WTC11 (cell line): ENCODE measurements around the gene LPCAT1. TPM values are rescaled to one million over a fixed set of nuclear protein-coding genes. Genes with fewer than 3 reads are reported as not detected.

Experiments used
- ATAC-seq: fragments of 200-7000 bp; cut with Tn5 transposase; 2 replicates; pipeline ENCODE4 v1.10.0; 2021; ENCODE audit warnings: mild to moderate bottlenecking, moderate library complexity
- CTCF ChIA-PET: fragments of 300-600 bp; sonication (Branson Sonifier 250); formaldehyde crosslinking; loops from one replicate; lab custom pipeline; 2021; ENCODE audit warnings: antibody characterized with exemption; lab: Charles Lee
- POLR2A ChIA-PET: fragments of 350-600 bp; sonication (Branson Sonifier 250); formaldehyde crosslinking; loops from one replicate; lab custom pipeline; 2021; ENCODE audit warnings: antibody characterized with exemption; lab: Charles Lee
- DNase-seq: peaks from one replicate; pipeline ENCODE4 v3.0.0; 2021; ENCODE audit warnings: low spot score
- H3K27ac Mint-ChIP-seq: 2 replicates; pipeline ENCODE4 v1.8.0; 2021; ENCODE audit warnings: mixed read lengths
- H3K27me3 Mint-ChIP-seq: 2 replicates; pipeline ENCODE4 v1.8.0; 2021; ENCODE audit warnings: low read depth, mild to moderate bottlenecking, moderate library complexity, mixed read lengths
- H3K36me3 Mint-ChIP-seq: 2 replicates; pipeline ENCODE4 v1.8.0; 2021; ENCODE audit warnings: mixed read lengths
- H3K4me1 Mint-ChIP-seq: 2 replicates; pipeline ENCODE4 v1.8.0; 2022; ENCODE audit warnings: mixed read lengths
- H3K4me3 Mint-ChIP-seq: 2 replicates; pipeline ENCODE4 v1.8.0; 2021; ENCODE audit warnings: mild to moderate bottlenecking, moderate library complexity, mixed read lengths
- H3K9me3 Mint-ChIP-seq: 2 replicates; pipeline ENCODE4 v1.8.0; 2021; ENCODE audit warnings: mixed read lengths
- ATF1 ChIP-seq: sonication (generic); formaldehyde crosslinking; IDR thresholded peaks from 2 replicates; pipeline ENCODE4 v1.8.1; 2023; ENCODE audit warnings: mild to moderate bottlenecking, moderate library complexity, missing genetic modification reagents
- ELF4 ChIP-seq: sonication (generic); formaldehyde crosslinking; IDR thresholded peaks from 2 replicates; pipeline ENCODE4 v1.8.1; 2022; ENCODE audit warnings: low read depth, mild to moderate bottlenecking, moderate library complexity, missing genetic modification reagents
- ETV6 ChIP-seq: sonication (generic); formaldehyde crosslinking; IDR thresholded peaks from 2 replicates; pipeline ENCODE4 v1.8.1; 2022; ENCODE audit warnings: mild to moderate bottlenecking, missing genetic modification reagents
- FOXJ3 ChIP-seq: sonication (generic); formaldehyde crosslinking; IDR thresholded peaks from 2 replicates; pipeline ENCODE4 v1.9.0; 2021; ENCODE audit warnings: missing genetic modification reagents, mild to moderate bottlenecking, borderline replicate concordance
- FOXK1 ChIP-seq: sonication (generic); formaldehyde crosslinking; IDR thresholded peaks from 2 replicates; pipeline ENCODE4 v1.8.0; 2022; ENCODE audit warnings: mild to moderate bottlenecking, moderate library complexity, missing genetic modification reagents
- JUN ChIP-seq: sonication (generic); formaldehyde crosslinking; IDR thresholded peaks from 2 replicates; pipeline ENCODE4 v1.8.0; 2023; ENCODE audit warnings: mild to moderate bottlenecking, missing genetic modification reagents
- OVOL2 ChIP-seq: fragments of 250-450 bp; sonication (Bioruptor Pico); IDR thresholded peaks from 2 replicates; pipeline ENCODE4 v1.9.0; 2021; ENCODE audit warnings: mild to moderate bottlenecking, borderline replicate concordance
- RELA ChIP-seq: sonication (generic); formaldehyde crosslinking; IDR thresholded peaks from 2 replicates; pipeline ENCODE4 v1.8.1; 2022; ENCODE audit warnings: missing genetic modification reagents, mild to moderate bottlenecking, borderline replicate concordance
- SMAD4 ChIP-seq: sonication (generic); formaldehyde crosslinking; IDR thresholded peaks from 2 replicates; pipeline ENCODE4 v1.8.0; 2022; ENCODE audit warnings: mild to moderate bottlenecking, missing genetic modification reagents
- TEAD4 ChIP-seq: sonication (generic); formaldehyde crosslinking; IDR thresholded peaks from 2 replicates; pipeline ENCODE4 v1.8.0; 2022; ENCODE audit warnings: mild to moderate bottlenecking, missing genetic modification reagents
- TP53 ChIP-seq: sonication (generic); formaldehyde crosslinking; IDR thresholded peaks from 2 replicates; pipeline ENCODE4 v1.8.1; 2023; ENCODE audit warnings: mild to moderate bottlenecking, missing genetic modification reagents
- ZNF138 ChIP-seq: sonication (generic); formaldehyde crosslinking; conservative IDR thresholded peaks from 2 replicates; pipeline ENCODE4 v1.8.1; 2022; ENCODE audit warnings: mild to moderate bottlenecking, moderate library complexity, missing genetic modification reagents
- ZNF232 ChIP-seq: sonication (generic); formaldehyde crosslinking; IDR thresholded peaks from 2 replicates; pipeline ENCODE4 v1.8.0; 2022; ENCODE audit warnings: mild to moderate bottlenecking, missing genetic modification reagents
- ZNF396 ChIP-seq: fragments of 250-450 bp; sonication (Bioruptor Pico); IDR thresholded peaks from 2 replicates; pipeline ENCODE4 v1.8.0; 2021; ENCODE audit warnings: mild to moderate bottlenecking, moderate library complexity, borderline replicate concordance
- total RNA-seq: library from RNA; stranded (reverse); gene quantifications from 3 replicates; pipeline ENCODE4 v1.2.3, GENCODE V29; 2021
- TF ChIP-seq, protein P1 (sequence below): fragments of 250-450 bp; sonication (Bioruptor Pico); IDR thresholded peaks from 2 replicates; pipeline ENCODE4 v1.9.0; 2021; ENCODE audit warnings: moderate library complexity, mild to moderate bottlenecking, inconsistent platforms, borderline replicate concordance
- TF ChIP-seq, protein P2 (sequence below): sonication (generic); formaldehyde crosslinking; IDR thresholded peaks from 2 replicates; pipeline ENCODE4 v1.8.1; 2022; ENCODE audit warnings: mild to moderate bottlenecking, moderate library complexity, missing genetic modification reagents
- TF ChIP-seq, protein P3 (sequence below): sonication (generic); formaldehyde crosslinking; IDR thresholded peaks from 2 replicates; pipeline ENCODE4 v1.8.0; 2023; ENCODE audit warnings: missing genetic modification reagents
- TF ChIP-seq, protein P4 (sequence below): sonication (generic); formaldehyde crosslinking; IDR thresholded peaks from 2 replicates; pipeline ENCODE4 v1.8.1; 2023; ENCODE audit warnings: mild to moderate bottlenecking, missing genetic modification reagents, moderate library complexity
- TF ChIP-seq, protein P5 (sequence below): fragments of 250-450 bp; sonication (Bioruptor Pico); IDR thresholded peaks from 2 replicates; pipeline ENCODE4 v2.1.2; 2022; ENCODE audit warnings: mild to moderate bottlenecking, moderate library complexity
- TF ChIP-seq, protein P6 (sequence below): fragments of 250-450 bp; sonication (Bioruptor Pico); IDR thresholded peaks from 2 replicates; pipeline ENCODE4 v1.9.0; 2021; ENCODE audit warnings: mild to moderate bottlenecking, borderline replicate concordance
- TF ChIP-seq, protein P7 (sequence below): sonication (generic); formaldehyde crosslinking; IDR thresholded peaks from 2 replicates; pipeline ENCODE4 v1.8.0; 2022; ENCODE audit warnings: missing genetic modification reagents

The LPCAT1 gene
- total RNA-seq, 1 experiment from 2014 or later, result 206 TPM

DNA sequence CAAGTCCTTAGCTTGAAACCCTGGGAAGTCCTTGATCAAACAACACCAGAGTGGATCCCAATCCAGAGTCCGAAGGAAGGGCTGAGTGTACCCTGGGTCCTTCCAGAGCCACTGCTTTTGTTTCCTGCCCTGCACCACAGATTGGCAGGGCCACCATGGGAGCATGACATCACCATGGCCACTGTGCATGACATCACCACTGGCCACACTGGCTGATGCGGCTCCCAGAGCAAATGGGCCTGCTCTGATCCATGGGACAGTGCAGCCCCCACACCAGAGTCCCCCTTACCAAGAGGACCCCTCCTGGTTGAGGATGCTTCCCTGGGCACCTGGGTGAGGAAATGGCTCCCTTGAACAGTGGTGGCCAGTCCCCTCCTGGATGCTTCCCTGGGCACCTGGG, 88.4 kb downstream of the LPCAT1 start (continued):
- TF ChIP-seq, protein P1, sequence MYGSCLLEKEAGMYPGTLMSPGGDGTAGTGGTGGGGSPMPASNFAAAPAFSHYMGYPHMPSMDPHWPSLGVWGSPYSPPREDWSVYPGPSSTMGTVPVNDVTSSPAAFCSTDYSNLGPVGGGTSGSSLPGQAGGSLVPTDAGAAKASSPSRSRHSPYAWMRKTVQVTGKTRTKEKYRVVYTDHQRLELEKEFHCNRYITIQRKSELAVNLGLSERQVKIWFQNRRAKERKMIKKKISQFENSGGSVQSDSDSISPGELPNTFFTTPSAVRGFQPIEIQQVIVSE (CRISPR knock-in tag), result no peak

DNA sequence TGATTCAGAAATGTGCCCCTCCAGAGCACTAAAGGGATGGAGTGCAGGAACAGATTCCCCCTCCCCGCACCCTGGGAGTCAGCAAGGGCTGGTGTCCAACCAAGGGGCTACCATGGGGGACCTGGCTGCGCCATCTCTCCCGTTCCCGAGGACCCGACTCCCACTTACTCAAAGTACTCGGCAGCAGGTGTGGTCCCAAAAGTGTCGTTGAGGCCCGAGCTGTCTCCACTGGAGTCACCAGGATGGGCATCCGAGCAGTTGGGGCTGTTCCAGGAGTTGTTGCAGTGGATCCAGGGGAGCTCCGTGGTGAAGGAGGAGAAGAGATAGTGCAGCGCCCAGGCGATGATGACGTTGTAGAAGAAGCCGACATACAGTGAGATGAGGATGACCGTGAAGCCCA, 91.5 kb downstream of the LPCAT1 start:
- peaks cover 56% of the 10 kb centered on the region for H3K9me3 Mint-ChIP-seq
- ChIA-PET CTCF (no interaction called here), POLR2A (no interaction called here)
- no peak for ATAC-seq
- no peak for TF ChIP-seq RELA
- no peak for TF ChIP-seq ATF1
- TF ChIP-seq, protein P2, sequence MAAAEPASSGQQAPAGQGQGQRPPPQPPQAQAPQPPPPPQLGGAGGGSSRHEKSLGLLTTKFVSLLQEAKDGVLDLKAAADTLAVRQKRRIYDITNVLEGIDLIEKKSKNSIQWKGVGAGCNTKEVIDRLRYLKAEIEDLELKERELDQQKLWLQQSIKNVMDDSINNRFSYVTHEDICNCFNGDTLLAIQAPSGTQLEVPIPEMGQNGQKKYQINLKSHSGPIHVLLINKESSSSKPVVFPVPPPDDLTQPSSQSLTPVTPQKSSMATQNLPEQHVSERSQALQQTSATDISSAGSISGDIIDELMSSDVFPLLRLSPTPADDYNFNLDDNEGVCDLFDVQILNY, result no peak
- no peak for TF ChIP-seq FOXJ3 (CRISPR knock-in tag)
- no peak for TF ChIP-seq SMAD4
- no peak for TF ChIP-seq OVOL2
- TF ChIP-seq ZNF232 (CRISPR knock-in tag), result no peak
- TF ChIP-seq, protein P3, sequence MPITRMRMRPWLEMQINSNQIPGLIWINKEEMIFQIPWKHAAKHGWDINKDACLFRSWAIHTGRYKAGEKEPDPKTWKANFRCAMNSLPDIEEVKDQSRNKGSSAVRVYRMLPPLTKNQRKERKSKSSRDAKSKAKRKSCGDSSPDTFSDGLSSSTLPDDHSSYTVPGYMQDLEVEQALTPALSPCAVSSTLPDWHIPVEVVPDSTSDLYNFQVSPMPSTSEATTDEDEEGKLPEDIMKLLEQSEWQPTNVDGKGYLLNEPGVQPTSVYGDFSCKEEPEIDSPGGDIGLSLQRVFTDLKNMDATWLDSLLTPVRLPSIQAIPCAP (CRISPR knock-in tag), result no peak
- TF ChIP-seq, protein P4, sequence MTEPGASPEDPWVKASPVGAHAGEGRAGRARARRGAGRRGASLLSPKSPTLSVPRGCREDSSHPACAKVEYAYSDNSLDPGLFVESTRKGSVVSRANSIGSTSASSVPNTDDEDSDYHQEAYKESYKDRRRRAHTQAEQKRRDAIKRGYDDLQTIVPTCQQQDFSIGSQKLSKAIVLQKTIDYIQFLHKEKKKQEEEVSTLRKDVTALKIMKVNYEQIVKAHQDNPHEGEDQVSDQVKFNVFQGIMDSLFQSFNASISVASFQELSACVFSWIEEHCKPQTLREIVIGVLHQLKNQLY, result no peak
- TF ChIP-seq, protein P1 (CRISPR knock-in tag), result no peak
- H3K4me3 Mint-ChIP-seq, result no peak overlapping the region
- DNase-seq, result no peak
- peaks cover 19% of the 10 kb centered on the region for H3K27me3 Mint-ChIP-seq
- H3K36me3 Mint-ChIP-seq, result peaks cover 27% of the 10 kb centered on the region
- H3K4me1 Mint-ChIP-seq, result peaks cover 2% of the 10 kb centered on the region; the same call in 1 of the 2 replicates
- H3K27ac Mint-ChIP-seq, result no peak overlapping the region

DNA sequence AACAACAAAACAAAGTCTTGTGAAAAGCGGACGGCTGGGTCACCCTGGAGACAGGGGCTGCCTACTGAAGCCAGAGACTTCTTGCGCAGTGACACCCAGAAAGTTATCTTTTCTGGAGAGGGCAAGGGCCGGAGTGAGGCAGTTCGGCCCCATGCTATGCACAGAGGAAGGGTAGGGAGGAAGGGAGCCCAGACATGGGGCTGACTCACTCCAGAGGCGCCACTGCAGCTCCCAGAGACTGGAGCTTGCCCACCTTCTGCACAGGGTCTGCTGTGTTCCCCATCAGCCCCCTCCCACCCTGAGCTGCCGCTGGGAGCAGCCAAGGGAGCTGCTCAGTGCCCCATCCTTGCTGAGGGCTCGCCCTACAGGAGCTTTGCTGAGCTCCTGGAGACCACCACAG, 91.9 kb downstream of the LPCAT1 start:
- no peak overlapping the region for H3K27ac Mint-ChIP-seq
- H3K36me3 Mint-ChIP-seq, result peaks cover 29% of the 10 kb centered on the region
- ATAC-seq, result no peak
- peaks cover 18% of the 10 kb centered on the region for H3K27me3 Mint-ChIP-seq
- DNase-seq, result no peak
- H3K9me3 Mint-ChIP-seq, result peaks cover 60% of the 10 kb centered on the region
- CTCF ChIA-PET, result no interaction called here
- no peaks in the 10 kb centered on the region for H3K4me1 Mint-ChIP-seq
- POLR2A ChIA-PET, result no interaction called here
- H3K4me3 Mint-ChIP-seq, result no peak overlapping the region
- TF ChIP-seq SMAD4 (no peak), TEAD4 (CRISPR knock-in tag) (no peak), FOXK1 (CRISPR knock-in tag) (no peak), ZNF138 (no peak), ZNF396 (CRISPR knock-in tag) (no peak), ETV6 (CRISPR knock-in tag) (no peak), ELF4 (no peak), JUN (no peak), RELA (no peak), TP53 (no peak)
- TF ChIP-seq, protein P5, sequence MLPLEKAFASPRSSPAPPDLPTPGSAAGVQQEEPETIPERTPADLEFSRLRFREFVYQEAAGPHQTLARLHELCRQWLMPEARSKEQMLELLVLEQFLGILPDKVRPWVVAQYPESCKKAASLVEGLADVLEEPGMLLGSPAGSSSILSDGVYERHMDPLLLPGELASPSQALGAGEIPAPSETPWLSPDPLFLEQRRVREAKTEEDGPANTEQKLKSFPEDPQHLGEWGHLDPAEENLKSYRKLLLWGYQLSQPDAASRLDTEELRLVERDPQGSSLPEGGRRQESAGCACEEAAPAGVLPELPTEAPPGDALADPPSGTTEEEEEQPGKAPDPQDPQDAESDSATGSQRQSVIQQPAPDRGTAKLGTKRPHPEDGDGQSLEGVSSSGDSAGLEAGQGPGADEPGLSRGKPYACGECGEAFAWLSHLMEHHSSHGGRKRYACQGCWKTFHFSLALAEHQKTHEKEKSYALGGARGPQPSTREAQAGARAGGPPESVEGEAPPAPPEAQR, result no peak
- TF ChIP-seq, protein P6, sequence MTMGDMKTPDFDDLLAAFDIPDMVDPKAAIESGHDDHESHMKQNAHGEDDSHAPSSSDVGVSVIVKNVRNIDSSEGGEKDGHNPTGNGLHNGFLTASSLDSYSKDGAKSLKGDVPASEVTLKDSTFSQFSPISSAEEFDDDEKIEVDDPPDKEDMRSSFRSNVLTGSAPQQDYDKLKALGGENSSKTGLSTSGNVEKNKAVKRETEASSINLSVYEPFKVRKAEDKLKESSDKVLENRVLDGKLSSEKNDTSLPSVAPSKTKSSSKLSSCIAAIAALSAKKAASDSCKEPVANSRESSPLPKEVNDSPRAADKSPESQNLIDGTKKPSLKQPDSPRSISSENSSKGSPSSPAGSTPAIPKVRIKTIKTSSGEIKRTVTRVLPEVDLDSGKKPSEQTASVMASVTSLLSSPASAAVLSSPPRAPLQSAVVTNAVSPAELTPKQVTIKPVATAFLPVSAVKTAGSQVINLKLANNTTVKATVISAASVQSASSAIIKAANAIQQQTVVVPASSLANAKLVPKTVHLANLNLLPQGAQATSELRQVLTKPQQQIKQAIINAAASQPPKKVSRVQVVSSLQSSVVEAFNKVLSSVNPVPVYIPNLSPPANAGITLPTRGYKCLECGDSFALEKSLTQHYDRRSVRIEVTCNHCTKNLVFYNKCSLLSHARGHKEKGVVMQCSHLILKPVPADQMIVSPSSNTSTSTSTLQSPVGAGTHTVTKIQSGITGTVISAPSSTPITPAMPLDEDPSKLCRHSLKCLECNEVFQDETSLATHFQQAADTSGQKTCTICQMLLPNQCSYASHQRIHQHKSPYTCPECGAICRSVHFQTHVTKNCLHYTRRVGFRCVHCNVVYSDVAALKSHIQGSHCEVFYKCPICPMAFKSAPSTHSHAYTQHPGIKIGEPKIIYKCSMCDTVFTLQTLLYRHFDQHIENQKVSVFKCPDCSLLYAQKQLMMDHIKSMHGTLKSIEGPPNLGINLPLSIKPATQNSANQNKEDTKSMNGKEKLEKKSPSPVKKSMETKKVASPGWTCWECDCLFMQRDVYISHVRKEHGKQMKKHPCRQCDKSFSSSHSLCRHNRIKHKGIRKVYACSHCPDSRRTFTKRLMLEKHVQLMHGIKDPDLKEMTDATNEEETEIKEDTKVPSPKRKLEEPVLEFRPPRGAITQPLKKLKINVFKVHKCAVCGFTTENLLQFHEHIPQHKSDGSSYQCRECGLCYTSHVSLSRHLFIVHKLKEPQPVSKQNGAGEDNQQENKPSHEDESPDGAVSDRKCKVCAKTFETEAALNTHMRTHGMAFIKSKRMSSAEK (CRISPR knock-in tag), result no peak
- TF ChIP-seq, protein P7, sequence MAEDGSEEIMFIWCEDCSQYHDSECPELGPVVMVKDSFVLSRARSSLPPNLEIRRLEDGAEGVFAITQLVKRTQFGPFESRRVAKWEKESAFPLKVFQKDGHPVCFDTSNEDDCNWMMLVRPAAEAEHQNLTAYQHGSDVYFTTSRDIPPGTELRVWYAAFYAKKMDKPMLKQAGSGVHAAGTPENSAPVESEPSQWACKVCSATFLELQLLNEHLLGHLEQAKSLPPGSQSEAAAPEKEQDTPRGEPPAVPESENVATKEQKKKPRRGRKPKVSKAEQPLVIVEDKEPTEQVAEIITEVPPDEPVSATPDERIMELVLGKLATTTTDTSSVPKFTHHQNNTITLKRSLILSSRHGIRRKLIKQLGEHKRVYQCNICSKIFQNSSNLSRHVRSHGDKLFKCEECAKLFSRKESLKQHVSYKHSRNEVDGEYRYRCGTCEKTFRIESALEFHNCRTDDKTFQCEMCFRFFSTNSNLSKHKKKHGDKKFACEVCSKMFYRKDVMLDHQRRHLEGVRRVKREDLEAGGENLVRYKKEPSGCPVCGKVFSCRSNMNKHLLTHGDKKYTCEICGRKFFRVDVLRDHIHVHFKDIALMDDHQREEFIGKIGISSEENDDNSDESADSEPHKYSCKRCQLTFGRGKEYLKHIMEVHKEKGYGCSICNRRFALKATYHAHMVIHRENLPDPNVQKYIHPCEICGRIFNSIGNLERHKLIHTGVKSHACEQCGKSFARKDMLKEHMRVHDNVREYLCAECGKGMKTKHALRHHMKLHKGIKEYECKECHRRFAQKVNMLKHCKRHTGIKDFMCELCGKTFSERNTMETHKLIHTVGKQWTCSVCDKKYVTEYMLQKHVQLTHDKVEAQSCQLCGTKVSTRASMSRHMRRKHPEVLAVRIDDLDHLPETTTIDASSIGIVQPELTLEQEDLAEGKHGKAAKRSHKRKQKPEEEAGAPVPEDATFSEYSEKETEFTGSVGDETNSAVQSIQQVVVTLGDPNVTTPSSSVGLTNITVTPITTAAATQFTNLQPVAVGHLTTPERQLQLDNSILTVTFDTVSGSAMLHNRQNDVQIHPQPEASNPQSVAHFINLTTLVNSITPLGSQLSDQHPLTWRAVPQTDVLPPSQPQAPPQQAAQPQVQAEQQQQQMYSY (CRISPR knock-in tag), result no peak
